ENCODE measurements around the gene KRT75. TPM values are rescaled to one million over a fixed set of nuclear protein-coding genes. Genes with fewer than 3 reads are reported as not detected.
"Not testable (repeated sequence)": the region's sequence is repeated elsewhere in the genome, so short reads cannot be mapped to it uniquely, and the experiment has no call there.

The KRT75 gene
- total RNA-seq, 4 donors from 2014 or later: not detected

- Histone ChIP-seq H3K27ac (no peak overlapping the region), H3K4me1 (peaks cover 0 to 14% (median 0%) of the 10 kb centered on the region in 4 donors), H3K9me3 (no peaks in the 10 kb centered on the region), H3K36me3 (no peaks in the 10 kb centered on the region), H3K27me3 (no peaks in the 10 kb centered on the region), H3K4me3 (no peak overlapping the region)
- no peak for DNase-seq
- in situ Hi-C loops (cut with MboI; ENCODE audit: low pct_ligation_motif_present in 1 of 4, low pct_unique_long_range_greater_than_20kb in 1 of 4, low sequenced_read_pairs in 3 of 4): no loop called here
- TF ChIP-seq EP300 (IDR thresholded peaks at IDR 0.05; ENCODE audit: low read depth): no peak
- no peak for TF ChIP-seq CTCF (IDR thresholded peaks at IDR 0.05)
- no peak for TF ChIP-seq POLR2A (IDR thresholded peaks at IDR 0.05)
- no peak for TF ChIP-seq POLR2AphosphoS5 (IDR thresholded peaks at IDR 0.05)
- 55% methylated on average over 4 of the region's 4 CpGs; no CpG with 5 or more reads in 1 of the 2 donors for WGBS, 2 donors (ENCODE audit: low coverage in 1 of 2)
- intact Hi-C loops (cut with DNase I; ENCODE audit: low total_unique reads): no loop called here
Observed at GRCh38 chr12:52413202-52413601, 21.0 kb downstream of the KRT75 start.

GRCh38 chr12:52411815-52412214, 22.4 kb downstream of the KRT75 start:
- intact Hi-C loops (cut with DNase I; ENCODE audit: low total_unique reads) (no loop called here), in situ Hi-C loops (cut with MboI; ENCODE audit: low pct_ligation_motif_present in 1 of 4, low pct_unique_long_range_greater_than_20kb in 1 of 4, low sequenced_read_pairs in 3 of 4) (no loop called here)
- Histone ChIP-seq H3K36me3 (no peaks in the 10 kb centered on the region), H3K4me1 (peaks cover 0 to 14% (median 0%) of the 10 kb centered on the region in 4 donors), H3K9me3 (no peaks in the 10 kb centered on the region), H3K27me3 (no peaks in the 10 kb centered on the region), H3K27ac (no peak overlapping the region), H3K4me3 (no peak overlapping the region)
- TF ChIP-seq POLR2A (IDR thresholded peaks at IDR 0.05): no peak
- no peak for TF ChIP-seq POLR2AphosphoS5 (IDR thresholded peaks at IDR 0.05)
- no peak for TF ChIP-seq EP300 (IDR thresholded peaks at IDR 0.05; ENCODE audit: low read depth)
- TF ChIP-seq CTCF (IDR thresholded peaks at IDR 0.05): no peak
- DNase-seq: no peak
- 84% methylated on average over 10 of the region's 10 CpGs; no CpG with 5 or more reads in 1 of the 2 donors for WGBS, 2 donors (ENCODE audit: low coverage in 1 of 2)

GRCh38 chr12:52410589-52411248, 23.5 kb downstream of the KRT75 start:
- H3K27me3 ChIP-seq; DNase-seq; H3K4me1 ChIP-seq; H3K36me3 ChIP-seq; H3K9me3 ChIP-seq; H3K4me3 ChIP-seq; intact Hi-C loops (cut with DNase I; ENCODE audit: low total_unique reads); in situ Hi-C loops (cut with MboI; ENCODE audit: low pct_ligation_motif_present in 1 of 4, low pct_unique_long_range_greater_than_20kb in 1 of 4, low sequenced_read_pairs in 3 of 4); H3K27ac ChIP-seq: not testable (repeated sequence)
- whole genome bisulfite sequencing, 2 donors (ENCODE audit: low coverage in 1 of 2): no CpG with 5 or more reads among the region's 1 CpG

GRCh38 chr12:52407918-52408317, 26.3 kb downstream of the KRT75 start:
- Histone ChIP-seq H3K27ac (no peak overlapping the region), H3K36me3 (no peaks in the 10 kb centered on the region), H3K4me3 (no peak overlapping the region), H3K4me1 (no peaks in the 10 kb centered on the region), H3K9me3 (no peaks in the 10 kb centered on the region), H3K27me3 (no peaks in the 10 kb centered on the region)
- no peak for DNase-seq
- TF ChIP-seq POLR2A (IDR thresholded peaks at IDR 0.05) (no peak), POLR2AphosphoS5 (IDR thresholded peaks at IDR 0.05) (no peak), CTCF (IDR thresholded peaks at IDR 0.05) (no peak), EP300 (IDR thresholded peaks at IDR 0.05; ENCODE audit: low read depth) (no peak)
- intact Hi-C loops (cut with DNase I; ENCODE audit: low total_unique reads) (no loop called here), in situ Hi-C loops (cut with MboI; ENCODE audit: low pct_ligation_motif_present in 1 of 4, low pct_unique_long_range_greater_than_20kb in 1 of 4, low sequenced_read_pairs in 3 of 4) (no loop called here)
- 60 to 94% methylated on average over 1 to 5 of the region's 5 CpGs for WGBS, 2 donors (ENCODE audit: low coverage in 1 of 2)

- Histone ChIP-seq H3K9me3 (no peaks in the 10 kb centered on the region), H3K4me3 (no peak within 1 kb of the TSS), H3K27ac (no peak within 1 kb of the TSS), H3K36me3 (no peaks in the 10 kb centered on the region), H3K27me3 (no peaks in the 10 kb centered on the region), H3K4me1 (no peaks in the 10 kb centered on the region)
- no peak for DNase-seq
- no peak for TF ChIP-seq POLR2A (IDR thresholded peaks at IDR 0.05)
- no peak for TF ChIP-seq CTCF (IDR thresholded peaks at IDR 0.05)
- TF ChIP-seq POLR2AphosphoS5 (IDR thresholded peaks at IDR 0.05): no peak
- TF ChIP-seq EP300 (IDR thresholded peaks at IDR 0.05; ENCODE audit: low read depth): no peak
- in situ Hi-C loops (cut with MboI; ENCODE audit: low pct_ligation_motif_present in 1 of 4, low pct_unique_long_range_greater_than_20kb in 1 of 4, low sequenced_read_pairs in 3 of 4): no loop called here
- intact Hi-C loops (cut with DNase I; ENCODE audit: low total_unique reads): no loop called here
- WGBS, 2 donors (ENCODE audit: low coverage in 1 of 2): 90 to 94% methylated on average over 3 to 10 of the region's 14 CpGs
Observed at GRCh38 chr12:52405922-52406385, 28.2 kb downstream of the KRT75 start, which contains the start of gene KRT82. TSS of gene KRT82 (minus strand) at chr12:52406335. CDS start at chr12:52406277, 58 bp downstream.

All from transverse colon (tissue), 4 donors.